Caco-2 (cell line): ENCODE results near the gene SCN8A. TPM values are rescaled to one million over a fixed set of nuclear protein-coding genes. Genes with fewer than 3 reads are reported as not detected.
"Not testable (repeated sequence)": the region's sequence is repeated elsewhere in the genome, so short reads cannot be mapped to it uniquely, and the experiment has no call there.

Source experiments
- BruUV-seq: library from RNA; stranded (reverse); fragments of 400-500 nt; replicated peaks from 2 replicates; lab custom pipeline; 2021; lab: Mats Ljungman, UMichigan
- CTCF ChIA-PET: fragments of 300-600 bp; sonication (Branson Sonifier 250); formaldehyde crosslinking; loops from one replicate; lab custom pipeline; 2022; ENCODE audit warnings: antibody characterized with exemption; lab: Charles Lee
- POLR2A ChIA-PET: fragments of 300-600 bp; sonication (Branson Sonifier 250); formaldehyde crosslinking; loops from one replicate; lab custom pipeline; 2022; ENCODE audit warnings: antibody characterized with exemption; lab: Charles Lee
- DNase-seq, 2 experiments: peaks; one replicate each; pipeline versions ENCODE4 v3.0.0 to v3.0.0-alpha.2; 2020 to 2022
- H3K27me3 ChIP-seq: replicated peaks from 2 replicates; pipeline ENCODE4 v1.6.0; 2011; ENCODE audit warnings: low read length; ENCODE audit not compliant: control insufficient read depth, insufficient read depth
- H3K36me3 ChIP-seq: 2 replicates; pipeline ENCODE4 v1.5.1; 2011; ENCODE audit warnings: low read length; ENCODE audit not compliant: control insufficient read depth, insufficient read depth
- H3K4me1 ChIP-seq: fragments of 250-450 bp; sonication (Bioruptor Pico); 2 replicates; pipeline ENCODE4 v1.5.1; 2020; ENCODE audit warnings: mild to moderate bottlenecking
- H3K4me3 ChIP-seq: 2 replicates; pipeline ENCODE4 v1.5.1; 2011; ENCODE audit warnings: low read depth, mild to moderate bottlenecking, control low read depth, low read length
- H3K9me3 ChIP-seq: fragments of 250-450 bp; sonication (Bioruptor Pico); 2 replicates; pipeline ENCODE4 v1.5.1; 2020; ENCODE audit warnings: mild to moderate bottlenecking, moderate library complexity
- H3K27ac Mint-ChIP-seq: one replicate; pipeline ENCODE4 v1.8.0; 2022; ENCODE audit warnings: mixed read lengths; ENCODE audit not compliant: unreplicated experiment
- H3K27me3 Mint-ChIP-seq: one replicate; pipeline ENCODE4 v1.8.0; 2022; ENCODE audit warnings: mixed read lengths; ENCODE audit not compliant: insufficient read depth, unreplicated experiment
- H3K36me3 Mint-ChIP-seq: one replicate; pipeline ENCODE4 v1.8.0; 2022; ENCODE audit warnings: mild to moderate bottlenecking, mixed read lengths; ENCODE audit not compliant: insufficient read depth, unreplicated experiment
- H3K4me1 Mint-ChIP-seq: one replicate; pipeline ENCODE4 v1.8.0; 2022; ENCODE audit warnings: low read depth, mixed read lengths; ENCODE audit not compliant: unreplicated experiment
- H3K4me3 Mint-ChIP-seq: one replicate; pipeline ENCODE4 v1.8.0; 2022; ENCODE audit warnings: mild to moderate bottlenecking, moderate library complexity, mixed read lengths; ENCODE audit not compliant: unreplicated experiment
- H3K9me3 Mint-ChIP-seq: one replicate; pipeline ENCODE4 v1.8.0; 2022; ENCODE audit warnings: mixed read lengths; ENCODE audit not compliant: unreplicated experiment
- intact Hi-C: fragments of 100-400 bp; cut with micrococcal nuclease; formaldehyde crosslinking; loops from one replicate; pipeline ENCODE4 v1.10.0; 2022; ENCODE audit not compliant: unreplicated experiment
- total RNA-seq: library from RNA; stranded (reverse); gene quantifications from 2 replicates; pipeline ENCODE4 v1.2.3, GENCODE V29; 2022
- TF ChIP-seq, protein P1 (sequence below), 2 experiments: fragments of 200-600 bp in 1 of 2; IDR thresholded peaks; 1 replicate in 1 of 2; 2 replicates in 1 of 2; pipeline versions ENCODE4 v1.5.1 to v1.8.0; 2011 to 2022; ENCODE audit warnings: antibody characterized with exemption in 1 of 2, control low read depth in 1 of 2, inconsistent platforms in 1 of 2, low read depth in 1 of 2, low read length in 1 of 2, mild to moderate bottlenecking in 1 of 2, moderate library complexity in 1 of 2; ENCODE audit not compliant: insufficient read depth in 1 of 2, severe bottlenecking in 1 of 2, unreplicated experiment in 1 of 2

SCN8A gene
- total RNA-seq, 1 experiment from 2014 or later = 16.5 TPM

DNA sequence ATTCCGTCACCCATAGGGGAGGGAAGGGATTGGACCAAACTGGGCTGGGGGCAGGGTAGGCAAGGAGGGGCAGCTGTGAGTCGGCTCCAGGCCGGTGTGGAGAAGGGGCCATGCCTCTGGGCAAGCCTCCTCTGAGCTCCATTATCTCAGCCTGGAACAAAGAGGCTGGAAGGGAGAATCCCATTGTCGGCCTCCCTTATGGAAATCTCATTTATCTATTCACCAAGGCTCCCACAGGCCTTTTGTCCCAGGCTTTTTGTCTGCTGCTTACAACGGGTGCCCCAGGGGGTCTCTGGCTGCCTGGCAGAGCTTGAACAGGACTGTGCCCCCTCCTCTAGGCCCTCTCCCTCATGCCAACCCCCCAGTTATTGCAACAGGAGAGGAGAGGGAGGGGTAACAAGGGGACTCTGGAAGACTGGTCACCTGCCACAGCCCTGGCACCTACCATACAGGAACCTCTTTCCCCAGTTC lies 238.0 kb downstream of the SCN8A start:
- intact Hi-C loops = no loop called here
- no peak overlapping the region for H3K4me3 Mint-ChIP-seq
- no peaks in the 10 kb centered on the region for H3K4me1 Mint-ChIP-seq
- no peaks in the 10 kb centered on the region for H3K9me3 Mint-ChIP-seq
- H3K27me3 ChIP-seq = no peaks in the 10 kb centered on the region
- H3K27me3 Mint-ChIP-seq = peaks cover 4% of the 10 kb centered on the region
- TF ChIP-seq, protein P1, sequence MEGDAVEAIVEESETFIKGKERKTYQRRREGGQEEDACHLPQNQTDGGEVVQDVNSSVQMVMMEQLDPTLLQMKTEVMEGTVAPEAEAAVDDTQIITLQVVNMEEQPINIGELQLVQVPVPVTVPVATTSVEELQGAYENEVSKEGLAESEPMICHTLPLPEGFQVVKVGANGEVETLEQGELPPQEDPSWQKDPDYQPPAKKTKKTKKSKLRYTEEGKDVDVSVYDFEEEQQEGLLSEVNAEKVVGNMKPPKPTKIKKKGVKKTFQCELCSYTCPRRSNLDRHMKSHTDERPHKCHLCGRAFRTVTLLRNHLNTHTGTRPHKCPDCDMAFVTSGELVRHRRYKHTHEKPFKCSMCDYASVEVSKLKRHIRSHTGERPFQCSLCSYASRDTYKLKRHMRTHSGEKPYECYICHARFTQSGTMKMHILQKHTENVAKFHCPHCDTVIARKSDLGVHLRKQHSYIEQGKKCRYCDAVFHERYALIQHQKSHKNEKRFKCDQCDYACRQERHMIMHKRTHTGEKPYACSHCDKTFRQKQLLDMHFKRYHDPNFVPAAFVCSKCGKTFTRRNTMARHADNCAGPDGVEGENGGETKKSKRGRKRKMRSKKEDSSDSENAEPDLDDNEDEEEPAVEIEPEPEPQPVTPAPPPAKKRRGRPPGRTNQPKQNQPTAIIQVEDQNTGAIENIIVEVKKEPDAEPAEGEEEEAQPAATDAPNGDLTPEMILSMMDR (IDR thresholded peaks at IDR 0.05; ENCODE audit: insufficient read depth in 1 of 2, low read depth in 1 of 2, low read length in 1 of 2, severe bottlenecking in 1 of 2, unreplicated experiment in 1 of 2) = no peak
- H3K36me3 ChIP-seq = no peaks in the 10 kb centered on the region
- no peak overlapping the region for H3K27ac Mint-ChIP-seq
- no peaks in the 10 kb centered on the region for H3K9me3 ChIP-seq
- POLR2A ChIA-PET = no interaction called here
- no peak for DNase-seq
- H3K36me3 Mint-ChIP-seq = no peaks in the 10 kb centered on the region
- no peak overlapping the region for H3K4me3 ChIP-seq
- BruUV-seq = no TSS peak
- CTCF ChIA-PET = no interaction called here
- H3K4me1 ChIP-seq = no peaks in the 10 kb centered on the region

DNA sequence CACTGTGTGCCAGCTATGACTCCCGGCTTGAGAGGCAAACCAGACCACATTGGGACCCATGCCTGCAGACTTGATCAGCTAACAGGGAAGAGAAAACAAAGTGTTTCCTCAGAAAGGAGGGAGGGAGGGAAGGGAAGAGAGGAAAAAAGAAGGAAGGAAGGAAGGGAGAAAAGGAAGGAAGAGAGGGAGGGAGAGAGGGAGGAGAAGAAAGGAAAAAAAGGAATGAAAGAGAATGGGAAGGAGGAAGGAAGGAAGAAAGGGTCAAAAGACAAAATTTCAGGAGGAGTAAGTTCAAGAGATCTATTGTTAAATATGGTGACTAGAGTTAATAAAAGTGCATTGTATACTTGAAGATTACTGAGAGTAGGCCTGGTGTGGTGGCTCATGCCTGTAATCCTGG lies 238.6 kb downstream of the SCN8A start:
- Mint-ChIP-seq H3K27me3 (peaks cover 4% of the 10 kb centered on the region), H3K27ac (no peak overlapping the region), H3K4me1 (no peaks in the 10 kb centered on the region), H3K9me3 (no peaks in the 10 kb centered on the region), H3K36me3 (no peaks in the 10 kb centered on the region), H3K4me3 (no peak overlapping the region)
- TF ChIP-seq, protein P1 (IDR thresholded peaks at IDR 0.05; ENCODE audit: insufficient read depth in 1 of 2, low read depth in 1 of 2, low read length in 1 of 2, severe bottlenecking in 1 of 2, unreplicated experiment in 1 of 2) = no peak
- Histone ChIP-seq H3K4me1 (no peaks in the 10 kb centered on the region), H3K4me3 (no peak overlapping the region), H3K36me3 (no peaks in the 10 kb centered on the region), H3K27me3 (no peaks in the 10 kb centered on the region), H3K9me3 (no peaks in the 10 kb centered on the region)
- intact Hi-C loops = no loop called here
- POLR2A ChIA-PET = interaction anchor here (0.6 kb wide), 1 partner anchor 602 kb away, joined by 6 read pairs; no protein-coding TSS in a partner anchor
- BruUV-seq = no TSS peak
- DNase-seq = no peak
- CTCF ChIA-PET = interaction anchor here (0.7 kb wide), 1 partner anchor 42 kb away, joined by 3 read pairs; no protein-coding TSS in a partner anchor

- H3K9me3 Mint-ChIP-seq, H3K36me3 ChIP-seq, H3K27me3 Mint-ChIP-seq, DNase-seq, intact Hi-C loops, H3K4me3 Mint-ChIP-seq, H3K9me3 ChIP-seq, H3K27ac Mint-ChIP-seq, H3K4me1 ChIP-seq, H3K4me1 Mint-ChIP-seq, H3K4me3 ChIP-seq, BruUV-seq, H3K36me3 Mint-ChIP-seq, H3K27me3 ChIP-seq: not testable (repeated sequence)
- CTCF ChIA-PET = interaction anchor here (1.3 to 2.3 kb wide), 3 partner anchors 9 to 43 kb away, joined by 3 to 8 read pairs (median 4); no protein-coding TSS in a partner anchor
- POLR2A ChIA-PET = interaction anchor here (0.7 kb wide), 1 partner anchor 40 kb away, joined by 5 read pairs; no protein-coding TSS in a partner anchor
Observed at GRCh38 chr12:51831817-51832216, 240.8 kb downstream of the SCN8A start.
